Endothelial cell of umbilical vein (primary cell): ENCODE data around the gene ATXN2.

Experiments used
- CTCF ChIP-seq, 2 donors: IDR thresholded peaks; 1 replicate in 1 of 2; 2 replicates in 1 of 2; pipeline ENCODE4 v1.5.1; 2011; ENCODE audit warnings: low read length in 2 of 2, mild to moderate bottlenecking in 2 of 2, moderate library complexity in 2 of 2, control low read depth in 1 of 2, inconsistent platforms in 1 of 2, low read depth in 1 of 2; ENCODE audit not compliant: insufficient read depth in 1 of 2; ENCODE audit errors: extremely low read depth in 1 of 2
- EZH2 ChIP-seq: IDR thresholded peaks from 2 replicates; pipeline ENCODE4 v1.6.1; 2012; ENCODE audit warnings: borderline replicate concordance, low read depth, mild to moderate bottlenecking, moderate library complexity, low read length, inconsistent platforms; ENCODE audit not compliant: severe bottlenecking
- FOS ChIP-seq: IDR thresholded peaks from 2 replicates; pipeline ENCODE4 v1.6.1; 2011; ENCODE audit warnings: mild to moderate bottlenecking, low read length, moderate library complexity, borderline replicate concordance; ENCODE audit not compliant: insufficient read depth
- JUN ChIP-seq: IDR thresholded peaks from 2 replicates; pipeline ENCODE4 v1.6.1; 2011; ENCODE audit warnings: borderline replicate concordance, low read depth; ENCODE audit not compliant: insufficient read length, insufficient read depth
- POLR2A ChIP-seq: IDR thresholded peaks from 2 replicates; pipeline ENCODE4 v1.6.1; 2012; ENCODE audit warnings: low read depth, mild to moderate bottlenecking, control low read depth, low read length
- POLR2AphosphoS5 ChIP-seq: IDR thresholded peaks from 2 replicates; pipeline ENCODE4 v1.6.1; 2012; ENCODE audit warnings: low read depth, mild to moderate bottlenecking, control low read depth, low read length, moderate library complexity; ENCODE audit not compliant: insufficient read depth
- TF ChIP-seq, protein P1 (sequence below): IDR thresholded peaks from 2 replicates; pipeline ENCODE4 v1.6.1; 2011; ENCODE audit not compliant: insufficient read depth, insufficient read length

DNA sequence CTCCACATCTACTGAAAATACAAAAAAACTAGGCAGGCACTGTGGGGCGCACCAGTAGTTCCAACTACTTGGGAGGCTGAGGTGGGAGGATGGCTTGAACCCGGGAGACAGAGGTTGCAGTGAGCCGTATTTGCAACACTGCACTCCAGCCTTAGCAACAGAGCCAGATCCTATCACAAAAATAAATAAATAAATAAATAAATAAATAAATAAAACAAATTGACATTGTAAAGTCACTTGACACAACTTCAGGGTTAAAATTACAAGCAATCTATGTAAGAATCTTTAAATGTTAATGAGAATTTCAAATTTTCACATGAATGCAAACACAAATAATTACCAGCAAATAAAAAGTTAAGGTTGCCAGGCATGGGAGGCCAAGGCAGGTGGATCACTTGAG, 11.1 kb downstream of the ATXN2 start:
- TF ChIP-seq POLR2A (no peak), FOS (no peak), EZH2 (no peak), JUN (no peak), CTCF (IDR thresholded peaks at IDR 0.05; ENCODE audit: extremely low read depth in 1 of 2, insufficient read depth in 1 of 2, low read depth in 1 of 2, low read length in 2 of 2) (no peak), POLR2AphosphoS5 (no peak)
- TF ChIP-seq, protein P1, sequence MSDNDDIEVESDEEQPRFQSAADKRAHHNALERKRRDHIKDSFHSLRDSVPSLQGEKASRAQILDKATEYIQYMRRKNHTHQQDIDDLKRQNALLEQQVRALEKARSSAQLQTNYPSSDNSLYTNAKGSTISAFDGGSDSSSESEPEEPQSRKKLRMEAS = no peak
